GM21825 (cell line): ENCODE results near the gene TBC1D1.

ENCODE experiments used
- ATAC-seq: cut with Tn5 transposase; IDR thresholded peaks from one replicate; pipeline ENCODE4 v1.9.1; 2021; ENCODE audit warnings: mild to moderate bottlenecking, moderate library complexity; ENCODE audit not compliant: unreplicated experiment

The TBC1D1 gene

GRCh38 chr4:38161208-38162113 is 270.6 kb downstream of the TBC1D1 start:
- peak; percentile 14 for ATAC-seq

GRCh38 chr4:38162240-38162784 is 271.4 kb downstream of the TBC1D1 start:
- ATAC-seq, result no peak

GRCh38 chr4:38163216-38164006 is 272.5 kb downstream of the TBC1D1 start:
- no peak for ATAC-seq

- ATAC-seq, result no peak
Observed at GRCh38 chr4:38164346-38164745, 273.5 kb downstream of the TBC1D1 start.

GRCh38 chr4:38166082-38166481 is 275.2 kb downstream of the TBC1D1 start:
- ATAC-seq, result no peak

GRCh38 chr4:38166768-38167167 is 275.9 kb downstream of the TBC1D1 start:
- ATAC-seq, result no peak

- ATAC-seq, result no peak
Observed at GRCh38 chr4:38167973-38168372, 277.1 kb downstream of the TBC1D1 start.

GRCh38 chr4:38169524-38169923 is 278.6 kb downstream of the TBC1D1 start:
- ATAC-seq, result no peak

- no peak for ATAC-seq
Observed at GRCh38 chr4:38170338-38171169, 279.7 kb downstream of the TBC1D1 start.

GRCh38 chr4:38172078-38172477 is 281.2 kb downstream of the TBC1D1 start:
- no peak for ATAC-seq

- no peak for ATAC-seq
Observed at GRCh38 chr4:38173935-38174518, 283.1 kb downstream of the TBC1D1 start.

GRCh38 chr4:38174801-38175200 is 283.9 kb downstream of the TBC1D1 start:
- no peak for ATAC-seq

- ATAC-seq, result no peak
Observed at GRCh38 chr4:38176165-38176564, 285.3 kb downstream of the TBC1D1 start.

GRCh38 chr4:38177035-38177546 is 286.2 kb downstream of the TBC1D1 start:
- ATAC-seq, result no peak

- no peak for ATAC-seq
Observed at GRCh38 chr4:38177641-38178391, 286.9 kb downstream of the TBC1D1 start.

- ATAC-seq, result no peak
Observed at GRCh38 chr4:38178392-38178995, 287.6 kb downstream of the TBC1D1 start.

- peak; percentile 55 for ATAC-seq
Observed at GRCh38 chr4:38179690-38180377, 288.9 kb downstream of the TBC1D1 start.

- no peak for ATAC-seq
Observed at GRCh38 chr4:38180456-38180855, 289.6 kb downstream of the TBC1D1 start.
